EH (cell line): ENCODE results near the gene RNFT2.
A peak's percentile ranks its signal among the peaks of the same experiment; 100 is the strongest.
"Not testable (repeated sequence)": the region's sequence is repeated elsewhere in the genome, so short reads cannot be mapped to it uniquely, and the experiment has no call there.

ENCODE experiments used
- DNase-seq: peaks from one replicate; pipeline ENCODE4 v3.0.0-alpha.2; 2015; ENCODE audit warnings: low read depth

The RNFT2 gene

GRCh38 chr12:116710370-116711150 is 27.6 kb upstream of the RNFT2 start:
- no peak for DNase-seq

GRCh38 chr12:116712458-116713303 is 25.4 kb upstream of the RNFT2 start:
- DNase-seq, result no peak

GRCh38 chr12:116713527-116713926 is 24.6 kb upstream of the RNFT2 start:
- no peak for DNase-seq

DNA sequence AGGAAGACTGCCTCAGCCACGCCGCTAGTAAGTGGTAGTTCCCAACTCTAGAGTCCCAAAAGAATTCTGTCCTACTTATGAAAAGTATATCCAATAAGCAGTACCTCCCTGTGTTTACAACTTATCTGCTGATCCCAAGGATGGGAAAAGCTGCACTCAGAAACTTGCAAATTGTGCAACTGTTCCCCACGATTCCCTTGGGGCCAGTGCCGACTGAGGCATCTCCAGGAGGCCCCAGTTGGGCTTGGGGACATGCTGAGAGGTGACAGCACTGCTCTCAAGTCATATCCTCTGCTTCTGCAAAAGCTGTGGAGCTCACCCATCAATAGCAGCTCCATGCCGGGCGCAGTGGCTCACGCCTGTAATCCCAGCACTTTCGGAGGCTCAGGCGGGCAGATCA is 23.9 kb upstream of the RNFT2 start:
- DNase-seq, result no peak

DNA sequence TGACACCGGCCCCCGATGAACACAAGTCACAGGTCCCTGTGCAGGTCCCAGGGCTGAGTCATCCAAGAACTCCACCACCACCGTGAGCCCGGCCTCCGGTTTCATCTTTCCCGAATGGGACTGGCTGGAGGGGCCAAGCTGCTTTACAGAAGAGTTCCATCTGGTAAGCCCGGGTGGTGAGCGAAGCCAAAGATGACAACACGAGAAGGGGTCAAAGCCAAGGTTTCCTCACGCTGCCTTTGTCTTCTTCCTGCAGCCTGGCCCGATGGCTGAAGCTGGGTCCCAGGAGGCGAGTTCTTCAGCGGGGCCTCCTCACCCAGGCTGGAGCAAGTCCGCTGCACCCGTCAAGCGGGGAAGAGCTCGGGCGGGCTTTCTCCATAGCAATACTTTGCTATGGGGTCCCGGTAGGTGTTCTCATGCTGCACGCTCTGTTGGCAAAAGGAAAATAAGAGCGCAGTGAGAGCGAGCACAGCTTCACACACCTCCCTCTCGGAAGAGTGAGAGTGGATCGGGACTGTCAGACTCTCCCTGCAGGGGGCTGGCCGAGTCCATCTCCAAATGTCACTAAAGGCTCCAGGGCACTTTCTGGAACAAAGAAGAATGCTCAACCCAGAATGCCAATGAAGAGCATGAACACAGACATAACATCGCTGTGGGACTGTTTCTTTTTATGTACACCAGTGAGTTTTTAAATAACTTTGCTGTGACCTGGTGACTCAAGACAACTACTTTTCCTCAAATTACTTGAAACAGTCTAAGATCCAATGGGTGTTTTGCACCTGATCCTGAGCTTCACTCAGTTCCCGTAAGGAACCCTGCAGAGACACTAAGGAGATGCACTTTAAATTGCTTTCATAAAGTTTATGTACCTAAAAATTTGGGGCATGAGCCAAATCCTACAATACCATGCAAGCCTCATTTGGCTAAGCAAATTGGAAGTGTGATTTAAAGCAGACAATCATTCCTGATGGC is 20.4 kb upstream of the RNFT2 start:
- DNase-seq, result peak; percentile 44

DNA sequence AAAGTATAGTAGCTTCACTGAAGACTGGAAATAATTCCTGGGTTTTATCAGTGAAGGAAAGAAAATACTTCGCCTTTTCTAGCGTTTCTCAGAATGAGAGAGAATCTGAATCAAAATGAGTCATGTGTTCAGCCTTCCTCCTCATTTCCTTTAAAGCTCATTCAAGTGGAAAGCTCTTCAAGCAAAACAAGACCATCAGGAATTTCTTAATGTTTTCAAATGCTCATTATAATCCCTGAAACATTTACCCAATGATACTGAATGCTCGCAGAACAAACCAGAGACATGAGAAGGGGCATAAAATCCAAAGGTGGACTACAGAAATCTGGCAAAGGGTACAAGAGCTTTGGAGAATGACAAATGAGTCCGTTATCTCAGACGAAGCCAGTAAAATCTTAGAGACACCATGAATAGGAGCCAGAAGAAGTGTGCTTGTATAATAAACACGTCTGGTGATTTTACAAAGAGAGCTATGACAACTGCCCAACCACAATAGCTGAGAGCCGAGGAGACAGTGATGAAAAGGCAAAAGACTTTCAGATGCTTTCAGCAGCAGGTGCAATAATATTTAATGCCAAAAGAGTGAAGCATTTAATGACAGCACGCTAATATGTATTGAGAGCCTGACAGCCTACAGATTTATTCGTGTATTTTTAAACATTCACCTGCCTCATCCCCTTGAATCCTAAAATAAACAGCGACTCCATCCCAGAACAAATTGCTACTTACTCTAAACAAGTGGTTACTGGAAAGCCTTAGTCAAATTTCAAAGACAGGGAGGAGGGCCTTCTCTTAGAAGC is 19.3 kb upstream of the RNFT2 start:
- DNase-seq, result peak; percentile 44

DNA sequence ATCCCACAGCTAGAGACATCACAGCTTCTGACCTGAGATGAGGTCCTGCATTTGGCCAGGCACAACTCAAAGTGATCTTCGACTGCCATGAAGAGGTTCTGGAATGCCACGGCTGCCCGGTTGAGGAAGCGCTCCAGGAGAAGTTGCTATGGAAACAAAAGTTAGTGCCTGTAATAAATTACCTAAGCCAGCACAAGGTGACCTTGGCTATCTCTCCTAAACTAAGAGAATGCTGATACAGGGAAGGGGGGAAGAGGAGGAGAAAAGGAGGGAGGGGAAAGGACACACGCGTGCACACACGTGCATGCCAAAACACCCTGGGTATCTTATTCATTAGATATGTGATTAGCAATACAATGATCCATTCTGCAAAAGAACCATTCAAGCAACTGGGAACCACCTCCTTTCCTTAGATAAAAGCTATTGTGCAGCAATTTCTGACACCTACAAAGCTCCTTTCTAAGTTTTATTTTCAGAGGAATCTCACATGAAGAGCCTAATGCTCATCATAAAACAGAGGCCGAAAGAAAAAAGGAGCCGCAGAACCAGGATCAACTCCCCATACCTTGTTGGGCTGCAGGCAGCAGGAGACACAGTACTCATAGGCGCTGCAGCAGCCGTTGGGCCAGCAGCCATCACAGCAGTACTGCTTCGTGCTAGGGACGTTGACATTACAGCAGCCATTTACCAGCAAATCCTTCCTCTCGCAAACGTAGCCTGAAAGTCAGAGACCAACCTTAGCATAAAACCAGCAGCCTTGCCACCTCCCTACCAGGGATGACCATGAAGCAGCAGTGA is 18.2 kb upstream of the RNFT2 start:
- no peak for DNase-seq

GRCh38 chr12:116722245-116722644 is 15.9 kb upstream of the RNFT2 start:
- DNase-seq, result no peak

GRCh38 chr12:116726694-116727093 is 11.4 kb upstream of the RNFT2 start:
- DNase-seq, result peak; percentile 21

GRCh38 chr12:116727261-116727660 is 10.9 kb upstream of the RNFT2 start:
- no peak for DNase-seq

GRCh38 chr12:116727891-116728290 is 10.2 kb upstream of the RNFT2 start:
- DNase-seq, result no peak

GRCh38 chr12:116731801-116732200 is 6.3 kb upstream of the RNFT2 start:
- peak; percentile 9 for DNase-seq

DNA sequence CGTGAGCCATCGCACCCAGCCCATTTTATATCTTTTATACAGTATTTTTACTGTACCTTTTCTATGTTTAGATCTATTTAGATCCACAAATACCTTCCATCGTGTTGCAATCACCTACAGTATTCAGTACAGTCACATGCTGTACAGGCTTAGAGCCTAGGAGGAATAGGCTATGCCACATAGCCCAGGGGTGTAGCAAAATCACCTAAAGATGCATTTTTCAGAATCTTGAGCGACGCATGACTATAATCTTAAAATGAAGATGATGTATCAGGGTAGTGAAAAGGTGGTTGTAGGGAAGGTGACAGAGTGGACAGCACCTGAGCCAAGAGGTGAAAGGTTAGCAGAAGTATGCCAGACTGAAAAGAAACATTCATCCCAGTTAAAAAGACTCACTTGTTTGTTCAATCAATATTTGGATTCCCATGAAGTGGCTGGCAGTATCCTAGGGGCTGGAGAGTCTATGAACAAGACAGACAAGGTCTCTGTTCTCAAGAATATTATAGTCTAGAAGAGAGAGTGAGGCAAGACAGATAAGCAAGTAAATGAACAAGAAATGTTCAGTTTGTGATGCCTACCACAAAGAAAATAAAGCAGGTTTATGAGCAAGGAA is 3.9 kb upstream of the RNFT2 start:
- DNase-seq, result no peak

DNA sequence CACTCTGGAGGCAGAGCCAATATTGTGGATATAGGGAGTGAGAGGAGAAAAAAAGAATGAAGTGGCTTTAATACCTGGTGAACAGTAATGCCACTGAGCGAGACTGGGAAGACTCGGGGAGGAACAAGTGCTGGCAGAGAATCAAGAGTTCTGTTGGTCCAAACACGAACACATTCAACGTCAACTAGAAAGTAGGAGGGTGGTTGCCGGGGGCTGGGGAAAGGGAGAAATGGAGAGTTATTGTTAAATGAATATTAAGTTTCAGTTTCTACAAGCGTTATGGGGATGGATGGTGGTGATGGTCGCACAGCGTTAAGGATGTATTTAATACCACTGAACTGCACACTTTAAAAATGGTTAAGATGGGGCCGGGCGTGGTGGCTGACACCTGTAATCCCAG is 3.0 kb upstream of the RNFT2 start:
- DNase-seq, result no peak

DNA sequence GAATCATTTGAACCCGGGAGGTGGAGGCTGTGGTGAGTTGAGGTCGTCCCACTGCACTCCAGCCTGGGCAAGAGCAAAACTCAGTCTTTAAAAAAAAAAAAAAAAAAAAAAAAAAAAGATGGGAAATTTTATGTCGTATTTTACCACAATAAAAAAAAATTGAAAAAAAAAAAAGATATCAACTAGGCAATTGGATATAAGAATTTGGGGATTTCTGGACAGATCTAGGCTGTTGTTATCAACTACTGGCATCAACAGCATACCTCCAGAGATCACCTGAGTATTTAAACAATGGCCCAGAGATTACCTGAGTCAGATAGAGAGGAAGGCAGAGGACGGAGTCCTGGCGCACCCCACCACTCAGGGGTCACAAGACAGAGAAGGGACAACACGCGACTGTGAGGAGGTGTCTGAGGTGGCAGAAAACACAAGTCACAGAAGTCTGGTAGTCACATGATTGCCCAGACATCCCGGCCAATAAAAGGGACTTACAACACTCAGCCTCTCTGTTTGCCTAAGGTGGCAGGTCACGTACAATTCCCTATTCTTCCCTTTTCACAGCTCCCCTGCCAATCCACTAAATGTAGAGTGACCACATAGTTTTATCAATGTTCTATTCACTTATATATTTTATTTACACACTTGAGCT is 2.0 kb upstream of the RNFT2 start:
- DNase-seq, result no peak

DNA sequence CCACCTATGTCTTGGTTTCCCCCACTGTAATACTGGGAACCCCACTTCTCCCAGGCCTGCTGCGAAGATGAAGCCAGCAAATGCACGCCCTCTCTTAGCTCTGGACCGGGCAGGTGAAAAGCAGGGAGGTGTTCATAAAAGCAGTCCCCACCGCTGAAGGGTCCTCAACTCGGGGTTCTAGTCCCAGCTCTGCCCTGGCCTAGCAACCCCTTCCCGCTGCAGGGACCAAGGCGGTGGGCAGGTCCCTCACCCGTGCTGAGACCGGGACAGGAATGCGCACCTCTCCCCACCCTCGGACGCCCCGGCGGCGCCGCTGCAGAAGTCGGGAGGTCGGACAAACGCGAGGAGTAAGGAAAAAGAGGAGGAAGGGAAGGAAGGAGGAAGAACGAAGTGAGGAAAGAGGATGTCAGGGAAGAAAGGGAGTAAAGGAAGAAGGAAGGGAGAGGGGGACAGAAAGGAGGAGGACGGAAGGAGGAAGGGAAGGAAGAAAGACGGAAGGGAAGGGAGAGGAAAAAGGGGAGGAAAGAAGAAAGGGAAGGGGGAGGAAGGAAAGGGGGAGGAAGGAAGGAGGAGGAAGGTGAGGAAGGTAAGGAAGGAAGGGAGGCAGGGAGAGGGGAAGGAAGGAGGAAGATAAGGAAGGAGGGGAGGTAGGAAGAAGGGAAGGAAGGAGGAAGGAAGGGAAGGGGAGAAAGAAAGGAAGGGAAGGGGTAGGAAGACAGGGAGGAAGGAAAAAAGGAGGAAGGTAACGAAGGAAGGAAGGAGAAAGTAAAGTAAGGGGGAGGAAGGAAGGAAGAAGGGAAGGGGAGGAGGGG is 947 bp upstream of the RNFT2 start:
- DNase-seq, result peak; percentile 22

DNA sequence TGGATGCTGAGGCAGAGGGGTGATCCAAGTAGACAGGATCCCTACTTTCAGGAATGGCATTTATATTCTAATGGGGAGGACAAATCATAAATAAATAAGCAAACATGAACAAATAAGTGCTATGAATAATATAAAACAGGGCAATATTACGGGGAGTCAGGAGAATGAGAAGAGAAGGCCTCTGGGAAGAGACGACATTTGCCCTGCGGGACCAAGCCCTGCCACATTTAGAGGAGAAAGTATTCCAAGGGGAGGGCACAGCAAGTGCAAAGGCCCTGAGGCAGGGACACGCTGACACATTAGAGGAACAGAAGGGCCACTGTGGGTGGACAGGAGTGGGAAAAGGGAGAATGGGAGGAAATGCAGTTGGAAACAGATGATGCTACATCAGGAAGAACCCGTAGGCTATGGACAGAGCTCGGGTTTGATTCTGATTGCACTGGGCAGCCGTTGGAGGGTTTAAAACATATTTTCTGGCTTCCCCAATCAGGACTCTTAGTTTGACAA is 1.3 kb downstream of the RNFT2 start:
- DNase-seq, result no peak

GRCh38 chr12:116742787-116743186 is 4.7 kb downstream of the RNFT2 start:
- DNase-seq, result not testable (repeated sequence)
